Panc1 (cell line): Measurements from ENCODE around the gene SBF2. TPM values are rescaled to one million over a fixed set of nuclear protein-coding genes. Genes with fewer than 3 reads are reported as not detected.

Experiments
- ATAC-seq: fragments of 200-7000 bp; cut with Tn5 transposase; 2 replicates; pipeline ENCODE4 v1.9.1; 2020; ENCODE audit warnings: mild to moderate bottlenecking, moderate library complexity
- BruUV-seq: library from RNA; stranded (reverse); fragments of 400-500 nt; replicated peaks from 2 replicates; lab custom pipeline; 2021; lab: Mats Ljungman, UMichigan
- CTCF ChIA-PET: fragments of 300-600 bp; sonication (Branson Sonifier 250); formaldehyde crosslinking; loops from one replicate; lab custom pipeline; 2022; ENCODE audit warnings: antibody characterized with exemption; lab: Charles Lee
- POLR2A ChIA-PET: fragments of 300-600 bp; sonication (Branson Sonifier 250); formaldehyde crosslinking; loops from one replicate; lab custom pipeline; 2022; ENCODE audit warnings: antibody characterized with exemption; lab: Charles Lee
- DNase-seq: peaks from one replicate; pipeline ENCODE4 v3.0.0-alpha.2; 2010; ENCODE audit warnings: low read depth, low spot score
- H3K27ac ChIP-seq: 2 replicates; pipeline ENCODE4 v1.5.1; 2011; ENCODE audit warnings: mild to moderate bottlenecking, low read length, inconsistent platforms
- H3K27me3 ChIP-seq: fragments of 200-500 bp; sonication (Bioruptor generic); 2 replicates; pipeline ENCODE4 v1.6.0; 2014; ENCODE audit warnings: low read length, inconsistent platforms; ENCODE audit not compliant: control insufficient read depth, insufficient read depth
- H3K36me3 ChIP-seq: fragments of 200-500 bp; sonication (Bioruptor generic); 2 replicates; pipeline ENCODE4 v1.5.1; 2014; ENCODE audit warnings: inconsistent platforms, mild to moderate bottlenecking, low read length, moderate library complexity; ENCODE audit not compliant: control insufficient read depth, insufficient read depth
- H3K4me1 ChIP-seq: 2 replicates; pipeline ENCODE4 v1.5.1; 2011; ENCODE audit warnings: inconsistent platforms, mild to moderate bottlenecking, low read length, moderate library complexity; ENCODE audit not compliant: control insufficient read depth, insufficient read depth
- H3K4me3 ChIP-seq, 2 experiments: 2 replicates each; pipeline ENCODE4 v1.5.1; 2011 to 2012; ENCODE audit warnings: low read depth in 2 of 2, low read length in 2 of 2, mild to moderate bottlenecking in 2 of 2, inconsistent platforms in 1 of 2, moderate library complexity in 1 of 2
- H3K9me3 ChIP-seq: fragments of 200-500 bp; sonication (Bioruptor generic); 2 replicates; pipeline ENCODE4 v1.5.1; 2014; ENCODE audit warnings: low read depth, mild to moderate bottlenecking, inconsistent platforms, low read length, moderate library complexity; ENCODE audit not compliant: control insufficient read depth, insufficient read depth
- CTCF ChIP-seq: fragments of 450-650 bp; IDR thresholded peaks from 2 replicates; pipeline ENCODE4 v1.5.1; 2017; ENCODE audit warnings: mild to moderate bottlenecking
- POLR2AphosphoS5 ChIP-seq: IDR thresholded peaks from 2 replicates; pipeline ENCODE4 v1.6.1; 2012; ENCODE audit warnings: mild to moderate bottlenecking, low read depth, low read length, moderate library complexity
- SIN3A ChIP-seq: IDR thresholded peaks from 2 replicates; pipeline ENCODE4 v1.6.1; 2012; ENCODE audit warnings: low read depth, mild to moderate bottlenecking, low read length, moderate library complexity, borderline replicate concordance; ENCODE audit not compliant: insufficient read depth
- TCF7L2 ChIP-seq: IDR thresholded peaks from 2 replicates; pipeline ENCODE4 v1.6.1; 2011; ENCODE audit warnings: mild to moderate bottlenecking, low read depth, low read length, inconsistent platforms
- in situ Hi-C: cut with HindIII; loops from 2 replicates; pipeline ENCODE4 v1.10.0; 2016; ENCODE audit warnings: low sequenced_read_pairs, low pct_unique_long_range_greater_than_20kb
- intact Hi-C: fragments of 100-400 bp; cut with micrococcal nuclease; formaldehyde crosslinking; loops from one replicate; pipeline ENCODE4 v1.10.0; 2022; ENCODE audit not compliant: unreplicated experiment
- total RNA-seq: library from RNA; stranded (reverse); gene quantifications from one replicate; pipeline ENCODE4 v1.2.1, GENCODE V29; 2021; ENCODE audit not compliant: unreplicated experiment
- TF ChIP-seq, protein P1 (sequence below), 2 experiments: IDR thresholded peaks; 2 replicates each; pipeline ENCODE4 v1.6.1; 2011 to 2012; ENCODE audit warnings: low read depth in 2 of 2, control low read depth in 1 of 2, low read length in 1 of 2, mild to moderate bottlenecking in 1 of 2, moderate library complexity in 1 of 2; ENCODE audit not compliant: insufficient read depth in 1 of 2

The SBF2 gene
- total RNA-seq, 1 experiment from 2014 or later: 65.0 TPM

DNA sequence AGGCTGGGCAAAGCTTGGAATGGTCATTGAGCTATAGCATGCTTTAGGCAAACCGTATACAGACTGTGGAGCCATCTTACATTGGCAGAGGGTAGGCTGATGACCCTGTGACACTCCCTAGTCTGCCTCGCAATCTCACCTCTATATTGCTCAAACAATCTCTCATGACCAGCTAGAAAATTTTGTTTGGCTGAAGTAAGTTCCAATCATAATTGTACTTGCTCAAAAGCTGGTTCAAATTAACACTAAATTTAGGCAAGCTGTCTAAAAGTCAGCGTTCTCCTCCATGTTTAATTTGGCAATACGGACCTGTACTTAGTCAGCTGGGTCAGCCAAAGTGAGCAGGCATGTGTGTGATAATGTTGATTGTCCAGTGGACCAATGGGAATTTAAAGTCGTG is 497.2 kb downstream of the SBF2 start:
- ChIA-PET CTCF (no interaction called here), POLR2A (no interaction called here)
- no peak overlapping the region for H3K4me3 ChIP-seq
- TF ChIP-seq, protein P1, sequence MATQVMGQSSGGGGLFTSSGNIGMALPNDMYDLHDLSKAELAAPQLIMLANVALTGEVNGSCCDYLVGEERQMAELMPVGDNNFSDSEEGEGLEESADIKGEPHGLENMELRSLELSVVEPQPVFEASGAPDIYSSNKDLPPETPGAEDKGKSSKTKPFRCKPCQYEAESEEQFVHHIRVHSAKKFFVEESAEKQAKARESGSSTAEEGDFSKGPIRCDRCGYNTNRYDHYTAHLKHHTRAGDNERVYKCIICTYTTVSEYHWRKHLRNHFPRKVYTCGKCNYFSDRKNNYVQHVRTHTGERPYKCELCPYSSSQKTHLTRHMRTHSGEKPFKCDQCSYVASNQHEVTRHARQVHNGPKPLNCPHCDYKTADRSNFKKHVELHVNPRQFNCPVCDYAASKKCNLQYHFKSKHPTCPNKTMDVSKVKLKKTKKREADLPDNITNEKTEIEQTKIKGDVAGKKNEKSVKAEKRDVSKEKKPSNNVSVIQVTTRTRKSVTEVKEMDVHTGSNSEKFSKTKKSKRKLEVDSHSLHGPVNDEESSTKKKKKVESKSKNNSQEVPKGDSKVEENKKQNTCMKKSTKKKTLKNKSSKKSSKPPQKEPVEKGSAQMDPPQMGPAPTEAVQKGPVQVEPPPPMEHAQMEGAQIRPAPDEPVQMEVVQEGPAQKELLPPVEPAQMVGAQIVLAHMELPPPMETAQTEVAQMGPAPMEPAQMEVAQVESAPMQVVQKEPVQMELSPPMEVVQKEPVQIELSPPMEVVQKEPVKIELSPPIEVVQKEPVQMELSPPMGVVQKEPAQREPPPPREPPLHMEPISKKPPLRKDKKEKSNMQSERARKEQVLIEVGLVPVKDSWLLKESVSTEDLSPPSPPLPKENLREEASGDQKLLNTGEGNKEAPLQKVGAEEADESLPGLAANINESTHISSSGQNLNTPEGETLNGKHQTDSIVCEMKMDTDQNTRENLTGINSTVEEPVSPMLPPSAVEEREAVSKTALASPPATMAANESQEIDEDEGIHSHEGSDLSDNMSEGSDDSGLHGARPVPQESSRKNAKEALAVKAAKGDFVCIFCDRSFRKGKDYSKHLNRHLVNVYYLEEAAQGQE (IDR thresholded peaks at IDR 0.05; ENCODE audit: insufficient read depth in 1 of 2, low read depth in 2 of 2, low read length in 1 of 2): no peak
- TF ChIP-seq CTCF (no peak; the same call in 1 of the 2 replicates), POLR2AphosphoS5 (no peak), SIN3A (no peak), TCF7L2 (no peak)
- ATAC-seq: no peak
- intact Hi-C loops: no loop called here
- H3K27me3 ChIP-seq: no peaks in the 10 kb centered on the region
- no peak for DNase-seq
- no peaks in the 10 kb centered on the region for H3K36me3 ChIP-seq
- H3K27ac ChIP-seq: peak overlapping the region; percentile 75; the same call in 1 of the 2 replicates
- in situ Hi-C loops: no loop called here
- BruUV-seq: no TSS peak
- no peaks in the 10 kb centered on the region for H3K9me3 ChIP-seq
- peaks cover 9% of the 10 kb centered on the region for H3K4me1 ChIP-seq

- TF ChIP-seq POLR2AphosphoS5: no peak
- no peak for TF ChIP-seq SIN3A
- no peak for TF ChIP-seq CTCF
- TF ChIP-seq, protein P1 (IDR thresholded peaks at IDR 0.05; ENCODE audit: insufficient read depth in 1 of 2, low read depth in 2 of 2, low read length in 1 of 2): no peak
- TF ChIP-seq TCF7L2: no peak
- Histone ChIP-seq H3K9me3 (no peaks in the 10 kb centered on the region), H3K4me3 (no peak overlapping the region), H3K36me3 (no peaks in the 10 kb centered on the region), H3K27ac (peak overlapping the region; percentile 75; the same call in 1 of the 2 replicates), H3K4me1 (peaks cover 3% of the 10 kb centered on the region; the same call in 1 of the 2 replicates), H3K27me3 (no peaks in the 10 kb centered on the region)
- BruUV-seq: no TSS peak
- intact Hi-C loops: no loop called here
- ATAC-seq (no peak), DNase-seq (no peak)
- ChIA-PET POLR2A (no interaction called here), CTCF (no interaction called here)
- in situ Hi-C loops: no loop called here
Observed at GRCh38 chr11:9796266-9796665, 497.8 kb downstream of the SBF2 start.
